Esophagus squamous epithelium (tissue), 5 donors: ENCODE results near the gene APCDD1. TPM values are rescaled to one million over a fixed set of nuclear protein-coding genes. Genes with fewer than 3 reads are reported as not detected.

Experiments
- DNase-seq: peaks from one replicate; lab custom pipeline; 2025; lab: John Stamatoyannopoulos, UW
- H3K27ac ChIP-seq, 4 donors: fragments of 200-600 bp; sonication (generic); one replicate each; pipeline ENCODE4 v1.5.1; 2016 to 2019; ENCODE audit warnings: mild to moderate bottlenecking in 1 of 4
- H3K27me3 ChIP-seq, 4 donors: fragments of 200-600 bp; sonication (generic); 1 replicate in 3 of 4; 2 replicates in 1 of 4; pipeline versions ENCODE4 v1.5.1 to v1.6.0; 2017 to 2021; ENCODE audit warnings: antibody characterized with exemption in 1 of 4
- H3K36me3 ChIP-seq, 3 donors: fragments of 200-600 bp; sonication (generic); one replicate each; pipeline ENCODE4 v1.5.1; 2016 to 2019
- H3K4me1 ChIP-seq, 3 donors: fragments of 200-600 bp; sonication (generic); one replicate each; pipeline ENCODE4 v1.5.1; 2017 to 2019
- H3K4me3 ChIP-seq, 4 donors: fragments of 200-600 bp; sonication (generic); 1 replicate in 3 of 4; 2 replicates in 1 of 4; pipeline ENCODE4 v1.5.1; 2016 to 2019; ENCODE audit warnings: mild to moderate bottlenecking in 2 of 4, moderate library complexity in 1 of 4
- H3K9me3 ChIP-seq, 3 donors: fragments of 200-600 bp; sonication (generic); one replicate each; pipeline ENCODE4 v1.5.1; 2016 to 2019
- CTCF ChIP-seq, 6 experiments: fragments of 450-650 bp in 4 of 6; fragments of 200-600 bp in 2 of 6; sonication (generic) in 2 of 6; IDR thresholded peaks; one replicate each; pipeline ENCODE4 v1.5.1; 2016 to 2019; ENCODE audit warnings: antibody characterized with exemption in 6 of 6, mild to moderate bottlenecking in 4 of 6, moderate library complexity in 4 of 6
- POLR2A ChIP-seq, 4 donors: fragments of 450-650 bp; IDR thresholded peaks; one replicate each; pipeline ENCODE4 v1.6.1; 2017; ENCODE audit warnings: antibody characterized with exemption in 4 of 4, mild to moderate bottlenecking in 4 of 4, moderate library complexity in 3 of 4
- WGBS, 2 donors: methylation state at CpG; one replicate each; pipeline ENCODE4 v1.1.5; 2018; 5-methylcytosine and 5-hydroxymethylcytosine counted together
- intact Hi-C: fragments of 100-400 bp; cut with DNase I; formaldehyde crosslinking; loops from one replicate; pipeline ENCODE4 v1.15.0; 2022
- total RNA-seq, 4 donors: library from RNA; depleted of rRNA; stranded (reverse); fragments of >200 nt; gene quantifications; one replicate each; pipeline ENCODE4 v1.1.0, GENCODE V29; 2016
- donor health status: DM: yes; HTN: yes; CAD: no.

APCDD1 gene
- total RNA-seq, 4 donors from 2014 or later = 16.5 to 76.5 (median 41.4) TPM

- peaks cover 8 to 76% (median 19%) of the 10 kb centered on the region in 3 donors for H3K4me1 ChIP-seq
- no peak overlapping the region for H3K4me3 ChIP-seq
- no peaks in the 10 kb centered on the region for H3K36me3 ChIP-seq
- no peak for DNase-seq
- WGBS, 2 donors = 0 to 29% methylated on average over 1 of the region's 1 CpG
- intact Hi-C loops = no loop called here
- TF ChIP-seq POLR2A (IDR thresholded peaks at IDR 0.05) (no peak), CTCF (IDR thresholded peaks at IDR 0.05) (no peak)
- H3K9me3 ChIP-seq = no peaks in the 10 kb centered on the region
- no peaks in the 10 kb centered on the region for H3K27me3 ChIP-seq
- H3K27ac ChIP-seq = no peak overlapping the region
Observed at GRCh38 chr18:10459587-10459986, 5.2 kb downstream of the APCDD1 start.

- intact Hi-C loops = no loop called here
- TF ChIP-seq CTCF (IDR thresholded peaks at IDR 0.05) (no peak), POLR2A (IDR thresholded peaks at IDR 0.05) (no peak)
- no peaks in the 10 kb centered on the region for H3K36me3 ChIP-seq
Observed at GRCh38 chr18:10460414-10461018, 6.1 kb downstream of the APCDD1 start.

GRCh38 chr18:10461989-10462388 is 7.6 kb downstream of the APCDD1 start:
- intact Hi-C loops = no loop called here
- H3K9me3 ChIP-seq = no peaks in the 10 kb centered on the region
- peaks cover 0 to 76% (median 14%) of the 10 kb centered on the region in 3 donors for H3K4me1 ChIP-seq
- H3K4me3 ChIP-seq = no peak overlapping the region
- DNase-seq = no peak
- H3K36me3 ChIP-seq = no peaks in the 10 kb centered on the region
- no peak for TF ChIP-seq POLR2A (IDR thresholded peaks at IDR 0.05)
- no peak for TF ChIP-seq CTCF (IDR thresholded peaks at IDR 0.05)
- WGBS, 2 donors = 62 to 68% methylated on average over 4 of the region's 4 CpGs
- H3K27me3 ChIP-seq = no peaks in the 10 kb centered on the region
- H3K27ac ChIP-seq = no peak overlapping the region

More at GRCh38 chr18:10460414-10461018, 6.1 kb downstream of the APCDD1 start:
- H3K9me3 ChIP-seq = no peaks in the 10 kb centered on the region
- DNase-seq = no peak
- no peaks in the 10 kb centered on the region for H3K27me3 ChIP-seq
- WGBS, 2 donors = 83 to 96% methylated on average over 7 to 8 of the region's 8 CpGs
- H3K4me1 ChIP-seq = peaks cover 8 to 79% (median 19%) of the 10 kb centered on the region in 3 donors
- no peak overlapping the region for H3K4me3 ChIP-seq
- no peak overlapping the region for H3K27ac ChIP-seq

- H3K27ac ChIP-seq = no peak overlapping the region
- no peaks in the 10 kb centered on the region for H3K36me3 ChIP-seq
- intact Hi-C loops = no loop called here
- 75 to 84% methylated on average over 2 of the region's 2 CpGs for WGBS, 2 donors
- no peaks in the 10 kb centered on the region for H3K27me3 ChIP-seq
- DNase-seq = no peak
- peaks cover 0 to 70% (median 11%) of the 10 kb centered on the region in 3 donors for H3K4me1 ChIP-seq
- H3K9me3 ChIP-seq = no peaks in the 10 kb centered on the region
- TF ChIP-seq POLR2A (IDR thresholded peaks at IDR 0.05) = no peak
- no peak overlapping the region for H3K4me3 ChIP-seq
Observed at GRCh38 chr18:10462597-10462996, 8.2 kb downstream of the APCDD1 start.

- DNase-seq = no peak
- intact Hi-C loops = no loop called here
- H3K4me3 ChIP-seq = no peak overlapping the region
- WGBS, 2 donors = 82 to 91% methylated on average over 6 of the region's 6 CpGs
- H3K36me3 ChIP-seq = peaks cover 0 to 5% (median 0%) of the 10 kb centered on the region in 3 donors
- H3K4me1 ChIP-seq = peaks cover 0 to 70% (median 6%) of the 10 kb centered on the region in 3 donors
- no peak overlapping the region for H3K27ac ChIP-seq
- H3K9me3 ChIP-seq = no peaks in the 10 kb centered on the region
- no peaks in the 10 kb centered on the region for H3K27me3 ChIP-seq
- no peak for TF ChIP-seq POLR2A (IDR thresholded peaks at IDR 0.05)
- TF ChIP-seq CTCF (IDR thresholded peaks at IDR 0.05) = no peak
Observed at GRCh38 chr18:10463096-10463495, 8.7 kb downstream of the APCDD1 start.
